CD4-positive, alpha-beta T cell treated with Interleukin-15 for 4 hours (primary cell): ENCODE data around the gene MFN2.
"Not testable (repeated sequence)": the region's sequence is repeated elsewhere in the genome, so short reads cannot be mapped to it uniquely, and the experiment has no call there.

ENCODE experiments used
- DNase-seq: peaks from one replicate; pipeline ENCODE4 v3.0.0-alpha.2; 2020; ENCODE audit warnings: low spot score

MFN2 gene

DNA sequence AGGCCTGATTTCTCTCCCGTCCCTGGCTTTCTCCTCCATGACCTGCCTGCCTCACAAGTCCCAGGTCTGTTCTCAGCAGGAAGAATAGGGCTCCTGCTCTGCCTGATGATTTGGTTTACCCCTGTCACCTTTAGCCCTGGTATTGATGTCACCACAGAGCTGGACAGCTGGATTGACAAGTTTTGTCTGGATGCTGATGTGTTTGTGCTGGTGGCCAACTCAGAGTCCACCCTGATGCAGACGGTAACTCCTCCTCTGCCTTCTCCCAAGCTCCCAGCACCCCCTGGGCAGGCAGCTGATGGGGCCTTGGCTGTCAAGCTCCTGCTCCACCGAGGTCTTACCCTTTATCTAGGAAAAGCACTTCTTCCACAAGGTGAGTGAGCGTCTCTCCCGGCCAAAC, 18.4 kb downstream of the MFN2 start:
- no peak for DNase-seq

DNA sequence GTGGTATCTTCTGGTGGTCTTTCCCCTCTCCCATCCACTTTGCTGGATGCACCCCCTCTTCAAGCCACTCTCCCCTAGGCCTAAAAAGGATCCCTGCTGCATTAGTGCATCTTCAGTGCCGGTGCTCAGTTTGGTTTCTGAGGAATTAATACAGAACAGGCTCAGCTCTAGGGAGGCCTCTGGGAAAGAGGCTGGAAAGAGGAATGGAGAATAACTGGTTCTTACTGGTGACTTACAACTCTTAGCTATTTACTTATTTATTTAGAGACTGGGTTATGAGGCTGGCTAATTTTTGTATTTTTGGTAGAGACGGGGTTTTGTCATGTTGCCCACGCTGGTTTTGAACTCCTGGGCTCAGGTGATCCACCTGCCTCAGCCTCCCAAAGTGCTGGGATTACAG, 19.0 kb downstream of the MFN2 start:
- DNase-seq: no peak

DNA sequence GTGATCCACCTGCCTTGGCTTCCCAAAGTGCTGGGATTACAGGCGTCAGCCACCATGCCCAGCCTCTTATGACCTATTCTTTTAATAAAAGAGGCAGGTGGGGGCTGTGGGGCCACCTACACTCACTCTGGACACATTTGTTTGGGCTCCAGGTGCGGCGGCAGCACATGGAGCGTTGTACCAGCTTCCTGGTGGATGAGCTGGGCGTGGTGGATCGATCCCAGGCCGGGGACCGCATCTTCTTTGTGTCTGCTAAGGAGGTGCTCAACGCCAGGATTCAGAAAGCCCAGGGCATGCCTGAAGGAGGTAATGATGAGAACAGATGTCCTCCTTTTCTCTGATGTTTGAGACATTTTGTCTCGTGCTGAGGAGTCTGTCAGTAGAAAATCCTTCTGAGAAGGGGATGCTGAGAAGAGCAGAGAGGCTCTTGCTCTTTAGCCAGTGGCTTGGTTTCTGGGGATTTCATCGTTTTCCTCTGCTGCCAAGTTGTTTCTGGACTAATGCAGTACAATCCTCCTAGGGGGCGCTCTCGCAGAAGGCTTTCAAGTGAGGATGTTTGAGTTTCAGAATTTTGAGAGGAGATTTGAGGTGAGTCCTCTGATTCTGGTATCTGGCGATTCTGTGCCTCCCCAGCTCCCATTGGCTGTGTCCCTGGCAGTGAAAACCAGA, 21.1 kb downstream of the MFN2 start:
- DNase-seq: peak; percentile 34

DNA sequence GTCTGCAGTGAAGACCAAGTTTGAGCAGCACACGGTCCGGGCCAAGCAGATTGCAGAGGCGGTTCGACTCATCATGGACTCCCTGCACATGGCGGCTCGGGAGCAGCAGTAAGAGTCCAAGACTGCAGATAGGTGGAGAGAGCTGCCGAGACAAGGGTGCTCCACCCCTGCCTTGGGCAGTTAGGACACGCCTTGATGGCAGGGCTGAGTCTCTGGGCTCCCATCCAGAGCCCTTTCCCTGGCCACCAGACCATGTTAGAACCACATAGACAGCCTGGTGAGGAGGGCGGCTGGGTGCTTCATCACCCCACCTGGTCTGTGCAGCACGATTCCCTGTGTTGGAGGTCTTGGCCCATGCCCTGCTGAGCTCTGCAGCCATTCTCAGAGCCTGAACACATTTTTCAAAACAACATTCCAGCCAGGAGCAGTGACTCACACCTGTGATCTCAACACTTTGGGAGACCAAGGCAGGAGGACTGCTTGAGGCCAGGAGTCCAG, 21.8 kb downstream of the MFN2 start:
- DNase-seq: no peak

DNA sequence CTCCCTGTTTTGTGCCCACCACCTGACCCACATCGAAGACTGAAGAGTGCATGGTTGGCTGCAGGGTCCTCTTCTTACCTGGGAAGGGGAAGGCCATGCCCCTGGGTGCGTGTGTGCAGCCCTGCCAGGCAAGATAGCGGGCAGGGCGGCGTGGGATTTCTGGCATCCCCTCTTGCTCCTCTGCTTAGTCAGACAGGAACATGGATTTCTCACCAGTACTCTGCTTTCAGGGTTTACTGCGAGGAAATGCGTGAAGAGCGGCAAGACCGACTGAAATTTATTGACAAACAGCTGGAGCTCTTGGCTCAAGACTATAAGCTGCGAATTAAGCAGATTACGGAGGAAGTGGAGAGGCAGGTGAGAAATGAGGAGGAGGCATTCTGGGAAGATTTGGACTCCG, 23.5 kb downstream of the MFN2 start:
- no peak for DNase-seq

DNA sequence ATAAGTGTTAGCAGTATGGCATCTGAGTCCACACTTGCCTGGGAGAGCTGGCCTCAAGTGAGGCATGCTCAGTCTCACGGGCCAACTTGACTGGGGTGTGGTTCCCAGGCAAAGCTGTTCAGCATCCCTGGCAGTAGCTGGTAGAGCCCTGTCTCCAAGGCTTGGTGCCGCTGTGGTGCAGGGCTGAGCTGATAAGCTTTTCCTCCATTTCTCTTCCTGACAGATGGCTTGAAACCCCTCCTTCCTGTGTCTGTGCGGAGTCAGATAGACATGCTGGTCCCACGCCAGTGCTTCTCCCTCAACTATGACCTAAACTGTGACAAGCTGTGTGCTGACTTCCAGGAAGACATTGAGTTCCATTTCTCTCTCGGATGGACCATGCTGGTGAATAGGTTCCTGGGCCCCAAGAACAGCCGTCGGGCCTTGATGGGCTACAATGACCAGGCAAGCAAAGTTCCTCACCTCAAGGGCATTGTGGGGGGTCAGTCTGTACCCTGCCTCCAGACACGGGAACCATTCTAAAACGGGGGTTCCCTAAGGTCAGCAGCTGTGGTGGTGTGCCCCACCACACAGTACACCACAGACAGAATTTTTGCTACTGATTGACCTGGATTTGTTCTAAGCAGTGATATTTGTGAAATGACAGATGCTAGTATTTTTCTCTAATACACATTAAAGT, 25.4 kb downstream of the MFN2 start:
- DNase-seq: no peak

DNA sequence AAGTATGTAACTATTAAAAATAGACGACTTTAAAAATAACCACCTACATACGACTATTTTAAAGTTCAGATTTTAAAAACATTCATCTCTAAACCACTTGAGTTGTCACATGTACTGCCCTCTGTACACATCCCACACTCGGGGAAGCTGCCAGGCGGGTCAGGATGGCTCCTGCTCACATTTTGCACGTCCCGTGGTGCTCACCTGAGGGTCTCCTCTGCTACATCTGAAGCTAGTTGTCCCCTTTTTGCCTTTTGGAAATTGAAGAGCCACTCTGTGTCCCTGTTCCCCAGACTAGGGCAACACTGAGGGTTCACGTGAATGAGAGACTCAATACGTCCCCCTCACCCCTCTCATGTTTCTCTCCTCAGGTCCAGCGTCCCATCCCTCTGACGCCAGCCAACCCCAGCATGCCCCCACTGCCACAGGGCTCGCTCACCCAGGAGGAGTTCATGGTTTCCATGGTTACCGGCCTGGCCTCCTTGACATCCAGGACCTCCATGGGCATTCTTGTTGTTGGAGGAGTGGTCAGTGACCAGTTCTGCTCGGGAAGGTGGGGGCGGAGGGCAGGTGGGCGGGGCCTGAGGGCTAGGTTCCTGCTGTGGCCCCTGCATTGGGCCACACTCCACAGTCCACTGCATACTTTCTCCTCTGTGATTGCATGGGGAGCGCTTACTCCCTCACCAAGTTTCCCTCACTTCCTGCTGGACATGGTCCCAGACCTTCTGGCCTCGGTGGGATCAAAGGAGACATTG, 26.1 kb downstream of the MFN2 start:
- no peak for DNase-seq

DNA sequence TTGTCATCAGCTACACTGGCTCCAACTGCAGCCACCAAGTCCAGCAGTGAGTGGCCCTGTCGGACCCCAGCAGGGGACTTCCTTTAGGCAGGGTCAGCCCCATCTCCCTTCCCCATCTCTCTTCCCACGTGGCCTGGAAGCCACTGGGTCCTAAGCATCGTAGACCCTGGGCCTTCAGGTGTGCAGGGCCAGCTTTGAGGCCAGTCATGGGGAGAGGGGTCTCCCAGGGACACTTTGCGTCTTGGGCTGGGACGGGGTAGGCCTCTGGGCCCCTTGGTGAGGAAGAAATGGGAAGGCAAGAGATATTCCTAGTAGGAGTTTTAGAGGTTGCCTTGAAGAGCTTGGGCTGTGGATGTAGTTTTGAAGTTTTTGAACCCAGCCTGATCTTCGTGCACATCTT, 27.0 kb downstream of the MFN2 start:
- no peak for DNase-seq

DNA sequence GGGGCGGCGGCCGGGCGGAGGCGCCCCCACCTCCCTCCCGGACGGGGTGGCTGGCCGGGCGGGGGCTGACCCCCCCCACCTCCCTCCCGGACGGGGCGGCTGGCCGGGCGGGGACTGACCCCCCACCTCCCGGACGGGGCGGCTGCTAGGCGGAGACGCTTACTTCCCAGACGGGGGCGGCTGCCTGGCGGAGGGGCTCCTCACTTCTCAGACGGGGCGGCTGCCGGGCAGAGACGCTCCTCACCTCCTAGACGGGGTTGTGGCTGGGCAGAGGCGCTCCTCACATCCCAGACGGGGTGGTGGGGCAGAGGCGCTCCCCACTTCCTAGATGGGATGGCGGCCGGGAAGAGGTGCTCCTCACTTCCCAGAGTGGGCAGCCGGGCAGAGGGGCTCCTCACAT, 28.1 kb downstream of the MFN2 start:
- not testable (repeated sequence) for DNase-seq

DNA sequence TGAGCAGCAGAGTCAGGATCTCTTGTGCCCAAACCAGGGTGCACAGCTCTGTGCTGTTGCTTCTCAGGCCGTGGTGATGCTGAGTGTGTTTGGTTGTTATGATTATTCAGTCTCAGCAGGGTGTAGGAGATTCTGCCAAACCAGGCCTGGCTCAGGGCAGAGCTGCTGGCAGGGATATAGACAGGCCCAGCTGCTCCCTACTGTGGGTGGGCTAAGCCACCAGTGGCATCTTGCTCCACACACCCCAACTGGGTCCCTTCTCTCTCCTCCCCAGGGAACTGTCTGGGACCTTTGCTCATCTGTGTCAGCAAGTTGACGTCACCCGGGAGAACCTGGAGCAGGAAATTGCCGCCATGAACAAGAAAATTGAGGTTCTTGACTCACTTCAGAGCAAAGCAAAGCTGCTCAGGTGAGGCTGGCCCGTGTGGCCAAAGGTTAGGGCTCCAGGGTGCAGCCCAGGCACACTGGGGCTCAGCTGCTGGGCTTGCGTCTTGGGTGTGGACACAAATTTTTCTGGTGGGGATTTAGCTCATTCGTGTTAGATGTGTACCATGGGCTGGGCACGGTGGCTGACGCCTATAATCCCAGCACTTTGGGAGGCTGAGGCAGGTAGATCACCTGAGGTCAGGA, 29.2 kb downstream of the MFN2 start:
- no peak for DNase-seq

DNA sequence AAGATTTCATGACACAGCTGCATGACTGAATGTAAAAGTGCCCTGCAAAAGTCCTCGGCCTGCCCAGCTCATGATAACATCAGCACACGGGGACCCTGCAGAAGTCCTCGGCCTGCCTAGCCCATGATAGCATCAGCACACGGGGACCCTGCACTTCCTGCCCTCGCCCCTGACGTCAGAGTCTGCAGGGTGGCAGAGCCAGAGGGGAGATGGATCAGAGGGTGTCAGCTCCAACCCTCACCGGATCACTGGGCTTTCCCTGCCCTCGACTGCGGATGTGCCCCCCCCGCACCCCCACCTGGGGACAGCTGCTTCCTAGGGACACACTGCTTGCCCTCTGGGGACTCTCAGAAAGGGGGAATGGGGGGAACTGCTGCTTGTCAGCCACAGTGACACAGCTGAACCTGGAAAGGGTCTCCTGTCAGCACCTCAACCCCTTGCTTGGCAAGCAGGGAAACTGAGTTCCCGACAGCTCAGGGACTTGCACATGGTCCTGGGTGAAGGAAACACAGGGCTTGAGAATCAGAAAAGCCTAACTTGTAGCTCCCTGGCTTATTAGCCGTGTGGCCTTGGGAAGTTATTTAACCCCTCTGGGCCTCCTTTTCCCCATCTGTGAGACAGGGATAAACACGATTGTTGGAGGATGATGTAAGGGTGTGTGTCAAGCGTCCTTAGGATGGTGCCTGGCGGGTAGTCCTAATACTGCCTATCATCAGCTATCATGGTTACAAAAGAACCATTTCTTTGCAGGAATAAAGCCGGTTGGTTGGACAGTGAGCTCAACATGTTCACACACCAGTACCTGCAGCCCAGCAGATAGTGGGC, 30.7 kb downstream of the MFN2 start:
- DNase-seq: no peak

DNA sequence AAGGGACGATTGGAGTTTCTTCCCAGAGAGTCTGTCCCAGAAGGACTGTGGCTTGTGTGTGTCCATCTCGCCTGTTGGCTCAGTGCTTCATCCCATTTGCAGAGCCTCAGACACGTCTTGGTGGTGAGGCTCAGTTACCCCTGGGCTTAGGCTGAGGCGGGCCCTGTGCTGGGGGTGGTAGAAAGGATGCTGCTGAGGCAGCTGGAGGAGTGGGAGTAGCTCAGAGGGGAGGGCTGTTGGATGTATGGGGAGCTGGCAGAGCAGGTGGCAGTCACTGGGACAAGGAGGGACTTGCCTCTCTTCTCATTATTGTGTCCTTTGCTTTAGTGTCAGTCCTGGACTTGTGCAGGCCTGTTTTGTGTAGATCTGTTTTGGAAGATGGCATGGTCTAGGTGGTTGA, 31.8 kb downstream of the MFN2 start:
- DNase-seq: no peak

DNA sequence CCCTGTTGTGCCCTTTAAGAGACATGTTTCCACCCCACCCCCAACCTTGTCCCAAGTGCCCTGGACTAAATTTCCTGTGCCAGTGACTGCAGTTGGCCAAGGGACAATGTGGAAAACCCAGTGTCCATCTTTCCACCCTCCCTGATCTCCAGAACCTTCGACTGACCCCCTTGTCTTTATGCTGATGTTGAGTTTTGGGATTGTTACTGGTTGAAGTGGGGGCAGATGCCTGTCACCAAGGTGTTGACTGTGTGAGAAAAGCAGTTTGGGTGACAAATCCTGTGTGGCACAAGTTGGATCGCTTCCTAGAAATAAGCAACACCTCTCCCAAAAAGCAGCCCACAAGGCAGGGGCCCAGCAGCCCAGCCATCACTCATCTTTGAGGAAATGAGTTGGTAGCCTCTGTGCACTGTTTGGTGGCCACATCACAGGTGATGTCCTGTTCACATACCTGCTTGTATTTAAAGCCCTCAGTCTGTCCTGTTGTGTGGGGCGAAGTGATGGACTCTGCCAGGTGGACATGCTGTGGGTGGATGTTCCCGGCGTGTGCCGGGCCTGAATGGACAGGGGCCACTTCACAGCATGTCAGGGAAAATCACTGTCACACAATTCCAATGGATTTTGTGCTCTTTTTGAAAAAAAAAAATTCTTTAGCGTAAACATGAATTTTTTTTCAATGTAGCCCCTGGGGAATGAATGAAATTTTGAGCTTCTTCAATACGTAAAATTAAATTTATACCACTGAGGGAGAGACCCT, 32.5 kb downstream of the MFN2 start:
- no peak for DNase-seq

DNA sequence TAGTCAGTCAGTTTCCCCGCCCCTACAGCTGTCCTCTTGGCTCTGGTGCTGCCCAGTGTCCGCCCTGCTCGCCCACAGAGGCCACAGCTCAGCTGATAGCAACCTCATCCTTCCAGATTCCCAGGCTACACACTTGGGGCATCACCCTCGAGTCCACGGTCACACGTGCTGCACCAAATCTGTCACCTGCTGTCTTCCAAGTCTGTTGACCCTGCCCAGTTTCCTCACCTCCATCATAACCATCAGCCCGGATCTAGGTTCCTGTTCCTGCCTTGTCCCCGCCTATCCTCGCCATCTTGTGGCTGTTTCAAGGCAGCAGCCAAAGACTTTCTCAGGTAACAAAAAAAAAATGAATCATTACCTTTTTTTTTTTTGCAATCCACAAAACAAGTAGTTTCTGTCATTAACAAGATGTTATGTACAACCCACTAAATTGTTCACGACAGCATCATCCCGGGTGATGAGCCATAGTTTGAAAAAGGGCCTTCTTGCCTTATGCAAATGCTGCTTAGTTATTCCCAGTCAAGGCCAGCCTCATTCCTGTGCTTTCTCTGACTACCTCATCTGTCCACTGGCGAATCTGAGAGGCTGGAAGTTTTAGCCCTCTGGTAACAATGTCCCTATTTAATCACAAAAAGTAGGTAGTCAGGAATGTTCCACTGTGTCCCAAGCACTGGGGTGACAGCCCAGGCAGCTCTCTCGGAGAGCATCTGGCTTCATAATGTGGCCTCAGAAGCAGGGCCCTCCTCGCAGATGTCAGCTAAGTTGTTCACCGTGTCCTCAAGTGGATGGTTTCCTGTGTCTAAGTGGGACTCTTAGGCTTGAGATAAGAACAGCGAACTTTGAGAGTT, 34.1 kb downstream of the MFN2 start:
- no peak for DNase-seq

DNA sequence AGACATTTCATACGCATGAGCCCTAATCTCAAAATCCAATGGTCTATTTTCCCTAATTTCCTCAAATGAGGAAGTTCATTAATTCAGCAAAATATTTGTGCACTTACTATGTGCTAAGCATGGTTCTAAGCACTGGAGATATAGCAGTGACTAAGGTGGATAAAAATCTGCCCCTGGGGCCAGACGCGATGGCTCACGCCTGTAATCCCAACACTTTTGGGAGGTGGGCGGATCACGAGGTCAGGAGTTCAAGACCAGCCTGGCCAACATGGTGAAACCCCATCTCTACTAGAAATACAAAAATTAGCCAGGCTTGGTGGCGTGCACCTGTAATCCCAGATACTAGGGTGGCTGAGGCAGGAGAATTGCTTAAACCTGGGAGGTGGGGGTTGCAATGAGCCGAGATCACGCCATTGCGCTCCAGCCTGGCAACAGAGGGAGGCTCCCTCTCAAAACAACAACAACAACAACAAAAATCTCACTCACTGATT, 34.8 kb downstream of the MFN2 start:
- DNase-seq: no peak

DNA sequence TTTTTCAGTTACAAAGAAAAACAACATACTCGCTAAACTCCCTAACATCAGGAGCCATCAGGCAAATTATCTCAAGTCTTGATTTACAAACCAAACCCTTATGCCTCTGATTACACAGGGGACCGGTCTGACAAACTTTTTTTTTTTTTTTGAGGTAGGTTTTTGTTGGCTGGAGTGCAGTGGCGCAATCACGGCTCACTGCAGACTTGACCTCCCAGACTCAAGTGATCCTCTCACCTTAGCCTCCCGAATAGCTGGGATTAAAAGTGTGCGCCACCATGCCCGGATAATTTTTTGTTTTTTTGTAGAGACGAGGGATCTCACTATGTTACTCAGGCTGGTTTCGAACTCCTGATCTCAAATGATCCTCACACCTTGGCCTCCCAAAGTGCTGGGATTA, 35.3 kb downstream of the MFN2 start:
- no peak for DNase-seq

DNA sequence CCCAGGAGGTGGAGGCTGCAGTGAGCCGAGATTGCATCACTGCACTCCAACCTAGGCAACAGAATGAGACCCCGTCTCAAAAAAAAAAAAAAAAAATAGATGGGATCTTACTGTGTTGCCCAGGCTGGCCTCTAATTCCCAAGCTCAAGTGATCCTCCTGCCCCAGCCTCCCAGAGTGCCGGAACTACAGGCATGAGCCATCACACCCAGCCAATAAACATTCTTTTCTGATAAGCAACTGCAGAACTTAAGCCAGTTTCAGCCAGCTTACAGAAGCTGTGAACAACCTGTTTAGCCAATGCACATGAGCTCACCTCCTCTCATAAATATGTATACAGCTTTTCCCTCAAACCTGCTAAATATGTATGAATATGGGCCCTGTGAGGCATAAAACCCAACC, 35.9 kb downstream of the MFN2 start:
- DNase-seq: no peak

DNA sequence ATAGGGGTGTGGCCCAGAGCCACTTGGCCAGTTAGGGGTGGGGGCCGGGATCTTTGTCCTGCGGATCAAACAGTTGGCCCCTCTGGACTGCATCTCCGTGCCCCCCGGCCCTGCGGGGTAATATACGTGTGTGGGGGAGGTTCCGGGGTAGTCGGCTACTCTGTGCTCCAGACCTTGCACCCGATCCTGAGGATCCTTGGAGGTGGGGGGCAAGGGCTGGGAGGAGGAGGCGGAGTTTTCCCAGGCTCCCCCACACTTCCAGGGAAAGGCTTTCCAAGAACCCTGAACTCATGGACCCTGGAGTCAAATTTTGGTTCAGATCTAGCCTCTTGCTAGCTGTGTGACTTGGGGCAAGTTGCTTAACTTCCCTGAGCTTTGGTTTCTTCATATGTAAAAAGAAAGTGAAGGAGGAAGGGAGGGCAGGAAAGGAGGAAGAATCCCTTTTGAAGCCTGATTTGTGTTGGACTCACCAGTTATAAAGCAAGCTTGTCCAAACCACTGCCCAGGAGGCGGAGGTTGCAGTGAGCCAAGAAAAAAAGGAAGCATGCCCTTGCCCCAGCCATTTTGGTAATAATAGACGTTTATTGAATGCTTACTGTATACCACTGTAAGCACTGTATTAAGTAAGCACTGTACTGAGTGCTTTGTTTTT, 39.7 kb downstream of the MFN2 start:
- no peak for DNase-seq

DNA sequence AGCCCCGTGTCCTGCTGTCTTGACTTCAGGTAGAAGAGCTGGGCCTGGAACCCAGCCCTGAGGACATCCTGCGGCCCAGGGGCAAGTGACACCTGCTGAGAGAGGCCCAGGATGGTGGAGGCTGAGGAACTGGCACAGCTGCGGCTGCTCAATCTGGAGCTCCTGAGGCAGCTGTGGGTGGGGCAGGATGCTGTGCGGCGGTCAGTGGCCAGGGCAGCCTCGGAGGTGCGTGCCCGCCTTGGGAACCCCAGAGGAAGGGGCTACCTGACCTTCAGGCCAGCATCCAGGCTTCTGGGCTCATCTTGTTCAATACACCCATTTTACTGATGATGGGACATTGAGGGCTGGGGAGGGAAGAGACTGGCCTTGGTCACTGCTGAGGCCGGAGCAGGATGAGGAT, 41.4 kb downstream of the MFN2 start:
- DNase-seq: no peak
